NCI-H774 (cell line): ENCODE data around the gene CHD2.

Source experiments
- DNase-seq: peaks from one replicate; lab custom pipeline; 2025; lab: John Stamatoyannopoulos, UW

Gene CHD2

GRCh38 chr15:92885224-92886041 lies 14.7 kb upstream of the CHD2 start:
- DNase-seq: no peak

GRCh38 chr15:92886042-92886537 lies 14.0 kb upstream of the CHD2 start:
- DNase-seq: no peak

GRCh38 chr15:92886815-92887214 lies 13.3 kb upstream of the CHD2 start:
- DNase-seq: no peak

GRCh38 chr15:92887869-92888268 lies 12.3 kb upstream of the CHD2 start:
- DNase-seq: no peak

GRCh38 chr15:92889390-92890107 lies 10.6 kb upstream of the CHD2 start:
- no peak for DNase-seq

GRCh38 chr15:92891533-92892200 lies 8.5 kb upstream of the CHD2 start:
- no peak for DNase-seq

- DNase-seq: no peak
Observed at GRCh38 chr15:92892201-92892555, 7.9 kb upstream of the CHD2 start.

GRCh38 chr15:92893200-92893599 lies 6.9 kb upstream of the CHD2 start:
- DNase-seq: no peak

- DNase-seq: no peak
Observed at GRCh38 chr15:92896561-92896960, 3.6 kb upstream of the CHD2 start.

GRCh38 chr15:92897620-92898019 lies 2.5 kb upstream of the CHD2 start:
- no peak for DNase-seq

GRCh38 chr15:92898988-92899582 lies 1.0 kb upstream of the CHD2 start:
- DNase-seq: no peak

GRCh38 chr15:92899601-92899947 lies 550 bp upstream of the CHD2 start:
- DNase-seq: peak; percentile 63

- DNase-seq: no peak
Observed at GRCh38 chr15:92900731-92901071, 577 bp downstream of the CHD2 start.

GRCh38 chr15:92901072-92901761 lies 1.1 kb downstream of the CHD2 start:
- DNase-seq: no peak

GRCh38 chr15:92901995-92902394 lies 1.9 kb downstream of the CHD2 start:
- DNase-seq: no peak

GRCh38 chr15:92902737-92903593 lies 2.8 kb downstream of the CHD2 start:
- no peak for DNase-seq

- DNase-seq: no peak
Observed at GRCh38 chr15:92903631-92903965, 3.5 kb downstream of the CHD2 start.

GRCh38 chr15:92903966-92904721 lies 4.0 kb downstream of the CHD2 start:
- DNase-seq: peak; percentile 97

- no peak for DNase-seq
Observed at GRCh38 chr15:92904722-92905571, 4.8 kb downstream of the CHD2 start.

- DNase-seq: no peak
Observed at GRCh38 chr15:92906020-92906419, 5.9 kb downstream of the CHD2 start.
